ENCODE measurements around the gene CENPVL2.
A peak's percentile ranks its signal among the peaks of the same experiment; 100 is the strongest.
"Not testable (repeated sequence)": the region's sequence is repeated elsewhere in the genome, so short reads cannot be mapped to it uniquely, and the experiment has no call there.

CENPVL2 gene

GRCh38 chrX:51682720-51683062 is at the start of gene CENPVL2:
Gene CENPVL2, minus strand, starts transcription at chrX:51682831. Its CDS starts 0 bp downstream, at chrX:51682831.
- not testable (repeated sequence) for DNase-seq

GRCh38 chrX:51728202-51728601 is 45.6 kb upstream of the CENPVL2 start:
- no peak for DNase-seq

GRCh38 chrX:51712943-51713647 is 30.5 kb upstream of the CENPVL2 start:
- not testable (repeated sequence) for DNase-seq

- not testable (repeated sequence) for DNase-seq
Measured at GRCh38 chrX:51710277-51711164, 27.9 kb upstream of the CENPVL2 start, which contains the start of gene CENPVL1. Gene CENPVL1, plus strand, starts transcription at chrX:51710512. Its CDS starts 0 bp downstream, at chrX:51710512.

- DNase-seq: no peak
Measured at GRCh38 chrX:51697397-51697796, 14.8 kb upstream of the CENPVL2 start.

- no peak for DNase-seq
Measured at GRCh38 chrX:51694254-51694653, 11.6 kb upstream of the CENPVL2 start.

- DNase-seq: not testable (repeated sequence)
Measured at GRCh38 chrX:51681808-51682719, 567 bp downstream of the CENPVL2 start.

GRCh38 chrX:51679689-51680433 is 2.8 kb downstream of the CENPVL2 start:
- not testable (repeated sequence) for DNase-seq

- peak; percentile 4 for DNase-seq
Measured at GRCh38 chrX:51665981-51666380, 16.6 kb downstream of the CENPVL2 start.

GRCh38 chrX:51643377-51643776 is 39.3 kb downstream of the CENPVL2 start:
- no peak for DNase-seq

- peak; percentile 34 for DNase-seq
Measured at GRCh38 chrX:51641421-51642021, 41.1 kb downstream of the CENPVL2 start.

GRCh38 chrX:51636511-51636910 is 46.1 kb downstream of the CENPVL2 start:
- not testable (repeated sequence) for DNase-seq
